ENCODE data around the gene CENPS. TPM values are rescaled to one million over a fixed set of nuclear protein-coding genes. Genes with fewer than 3 reads are reported as not detected.
A peak's percentile ranks its signal among the peaks of the same experiment; 100 is the strongest.

The CENPS gene
- polyA plus RNA-seq (ENCODE audit: insufficient read depth in 1 of 5, insufficient read length in 5 of 5, low replicate concordance in 1 of 5) = 10 to 100 TPM; 18.5 to 26.7 (median 21.0) TPM
- long read RNA-seq, donor 1, transcript CENPS-204 (5 exons, 914 nt) = major isoform, 13 of 28 reads
- long read RNA-seq, donor 1, partial matches to known transcripts = 10 of 28 reads
- long read RNA-seq, donor 1, other reads (novel, unspliced or antisense) = 0 of 28 reads
- long read RNA-seq, donor 2, transcript CENPS-201 (5 exons, 896 nt) = major isoform, 5 of 5 reads
- long read RNA-seq, donor 2, partial matches to known transcripts = 0 of 5 reads
- long read RNA-seq, donor 2, other reads (novel, unspliced or antisense) = 0 of 5 reads
- long read RNA-seq, donor 3, transcript CENPS-201 (5 exons, 896 nt) = major isoform, 6 of 14 reads
- long read RNA-seq, donor 3, transcript CENPS-204 (5 exons, 914 nt) = major isoform, 6 of 14 reads
- long read RNA-seq, donor 3, partial matches to known transcripts = 0 of 14 reads
- long read RNA-seq, donor 3, other reads (novel, unspliced or antisense) = 0 of 14 reads
- long read RNA-seq, donor 4, partial matches to known transcripts = 0 of 3 reads
- long read RNA-seq, donor 4, other reads (novel, unspliced or antisense) = 0 of 3 reads
- long read RNA-seq, donor 5, transcript CENPS-201 (5 exons, 896 nt) = major isoform, 8 of 23 reads
- long read RNA-seq, donor 5, transcript CENPS-204 (5 exons, 914 nt) = major isoform, 8 of 23 reads
- long read RNA-seq, donor 5, partial matches to known transcripts = 6 of 23 reads
- long read RNA-seq, donor 5, other reads (novel, unspliced or antisense) = 0 of 23 reads
- long read RNA-seq, donor 6, transcript CENPS-204 (5 exons, 914 nt) = major isoform, 8 of 15 reads
- long read RNA-seq, donor 6, transcript CENPS-201 (5 exons, 896 nt) = minor isoform, 5 of 15 reads
- long read RNA-seq, donor 6, partial matches to known transcripts = 0 of 15 reads
- long read RNA-seq, donor 6, other reads (novel, unspliced or antisense) = 0 of 15 reads
- long read RNA-seq, donor 7, transcript CENPS-204 (5 exons, 914 nt) = major isoform, 5 of 9 reads
- long read RNA-seq, donor 7, partial matches to known transcripts = 0 of 9 reads
- long read RNA-seq, donor 7, other reads (novel, unspliced or antisense) = 0 of 9 reads
- long read RNA-seq, donor 8, transcript CENPS-204 (5 exons, 914 nt) = major isoform, 6 of 9 reads
- long read RNA-seq, donor 8, partial matches to known transcripts = 0 of 9 reads
- long read RNA-seq, donor 8, other reads (novel, unspliced or antisense) = 0 of 9 reads

- peak; percentile 93 to 96 for DNase-seq
Measured at GRCh38 chr1:10430216-10431069, at the start of gene CENPS. TSS of gene CENPS (plus strand) at chr1:10430433. CDS start at chr1:10430518, 85 bp downstream.

- DNase-seq = no peak
Measured at GRCh38 chr1:10380594-10381275, 49.5 kb upstream of the CENPS start.

GRCh38 chr1:10383630-10384029 lies 46.6 kb upstream of the CENPS start:
- no peak for DNase-seq

GRCh38 chr1:10384219-10384618 lies 46.0 kb upstream of the CENPS start:
- DNase-seq = no peak

GRCh38 chr1:10386761-10387676 lies 43.2 kb upstream of the CENPS start:
- DNase-seq = no peak

GRCh38 chr1:10387677-10388386 lies 42.4 kb upstream of the CENPS start:
- peak; percentile 39 to 50 for DNase-seq

- DNase-seq = no peak
Measured at GRCh38 chr1:10388387-10388715, 41.9 kb upstream of the CENPS start.

GRCh38 chr1:10389271-10389973 lies 40.8 kb upstream of the CENPS start:
- no peak for DNase-seq

- DNase-seq = no peak
Measured at GRCh38 chr1:10396870-10397269, 33.4 kb upstream of the CENPS start.

GRCh38 chr1:10398278-10398733 lies 31.9 kb upstream of the CENPS start:
- DNase-seq = no peak

- DNase-seq = peak; percentile 95
Measured at GRCh38 chr1:10398734-10399443, 31.3 kb upstream of the CENPS start, which contains the start of gene PGD. TSS of gene PGD (plus strand) at chr1:10399064. CDS start at chr1:10399118, 54 bp downstream.

GRCh38 chr1:10399444-10399941 lies 30.7 kb upstream of the CENPS start:
- DNase-seq = peak in 1 of 2 donors; percentile 21

- no peak for DNase-seq
Measured at GRCh38 chr1:10400013-10400412, 30.2 kb upstream of the CENPS start.

GRCh38 chr1:10401281-10401680 lies 29.0 kb upstream of the CENPS start:
- no peak for DNase-seq

- DNase-seq = no peak
Measured at GRCh38 chr1:10402729-10403274, 27.4 kb upstream of the CENPS start.

- no peak for DNase-seq
Measured at GRCh38 chr1:10407201-10407600, 23.0 kb upstream of the CENPS start.
